ENCODE data around the gene SPHK2. TPM values are rescaled to one million over a fixed set of nuclear protein-coding genes. Genes with fewer than 3 reads are reported as not detected.

SPHK2 gene
- polyA plus RNA-seq, 1 experiment = 9.2 TPM

GRCh38 chr19:48632692-48633147, 13.4 kb downstream of the SPHK2 start:
- Histone ChIP-seq H3K36me3 (ENCODE audit: control insufficient read depth, insufficient read depth, low read length) (peaks cover 4% of the 10 kb centered on the region; the same call in 1 of the 2 replicates), H3K27me3 (ENCODE audit: control insufficient read depth, insufficient read depth, low read length) (no peaks in the 10 kb centered on the region), H3K4me3 (ENCODE audit: low read depth, low read length) (no peak overlapping the region)
- DNase-seq (ENCODE audit: low read depth) = no peak
- CTCF ChIA-PET = interaction anchor here (0.5 to 2.3 kb wide), 5 partner anchors 13 to 241 kb away, joined by 3 to 6 read pairs (median 4); partner anchors contain the start of genes CA11 and KDELR1
- POLR2A ChIA-PET = no interaction called here
- no peak for TF ChIP-seq CTCF (IDR thresholded peaks at IDR 0.05; ENCODE audit: insufficient read depth, low read depth, low read length)

- Histone ChIP-seq H3K36me3 (ENCODE audit: control insufficient read depth, insufficient read depth, low read length) (peaks cover 4% of the 10 kb centered on the region; the same call in 1 of the 2 replicates), H3K27me3 (ENCODE audit: control insufficient read depth, insufficient read depth, low read length) (no peaks in the 10 kb centered on the region), H3K4me3 (ENCODE audit: low read depth, low read length) (no peak overlapping the region)
- TF ChIP-seq CTCF (IDR thresholded peaks at IDR 0.05; ENCODE audit: insufficient read depth, low read depth, low read length) = no peak
- ChIA-PET CTCF (interaction anchor here (0.6 to 2.3 kb wide), 5 partner anchors 10 to 242 kb away, joined by 3 to 9 read pairs (median 5); partner anchors contain the start of genes CA11 and KDELR1), POLR2A (interaction anchor here (1.0 kb wide), 1 partner anchor 14 kb away, joined by 3 read pairs; the partner anchor contains the start of genes RPL18 and SPHK2)
- no peak for DNase-seq (ENCODE audit: low read depth)
These were observed 14.1 kb downstream of the SPHK2 start for GRCh38 chr19:48633148-48634035.

GRCh38 chr19:48634036-48634342, 14.7 kb downstream of the SPHK2 start:
- DNase-seq (ENCODE audit: low read depth) = no peak
- H3K36me3 ChIP-seq (ENCODE audit: control insufficient read depth, insufficient read depth, low read length) = peaks cover 4% of the 10 kb centered on the region; the same call in 1 of the 2 replicates
- POLR2A ChIA-PET = interaction anchor here (1.0 kb wide), 1 partner anchor 15 kb away, joined by 3 read pairs; the partner anchor contains the start of genes RPL18 and SPHK2
- TF ChIP-seq CTCF (IDR thresholded peaks at IDR 0.05; ENCODE audit: insufficient read depth, low read depth, low read length) = no peak
- H3K27me3 ChIP-seq (ENCODE audit: control insufficient read depth, insufficient read depth, low read length) = no peaks in the 10 kb centered on the region; the same call in 1 of the 2 replicates
- CTCF ChIA-PET = interaction anchor here (1.4 to 2.3 kb wide), 2 partner anchors 10 to 12 kb away, joined by 6 to 9 read pairs; partner anchors contain the start of gene CA11
- H3K4me3 ChIP-seq (ENCODE audit: low read depth, low read length) = peak overlapping the region; percentile 20

- Histone ChIP-seq H3K36me3 (ENCODE audit: control insufficient read depth, insufficient read depth, low read length) (peaks cover 2% of the 10 kb centered on the region; the same call in 1 of the 2 replicates), H3K27me3 (ENCODE audit: control insufficient read depth, insufficient read depth, low read length) (peaks cover 1% of the 10 kb centered on the region; the same call in 1 of the 2 replicates), H3K4me3 (ENCODE audit: low read depth, low read length) (peak overlapping the region; percentile 65)
- DNase-seq (ENCODE audit: low read depth) = peak; percentile 66
- POLR2A ChIA-PET = interaction anchor here (1.0 kb wide), 1 partner anchor 15 kb away, joined by 3 read pairs; the partner anchor contains the start of genes RPL18 and SPHK2
- CTCF ChIA-PET = interaction anchor here (1.4 to 2.3 kb wide), 2 partner anchors 11 kb away, joined by 6 to 9 read pairs; partner anchors contain the start of gene CA11
- no peak for TF ChIP-seq CTCF (IDR thresholded peaks at IDR 0.05; ENCODE audit: insufficient read depth, low read depth, low read length)
These were observed 15.3 kb downstream of the SPHK2 start for GRCh38 chr19:48634424-48635262.

All from BJ (cell line).